H9 (cell line): ENCODE results near the gene FBXL15. TPM values are rescaled to one million over a fixed set of nuclear protein-coding genes. Genes with fewer than 3 reads are reported as not detected.

Source experiments
- DNase-seq: peaks from one replicate; pipeline ENCODE4 v3.0.0-alpha.2; 2017
- H2AFZ ChIP-seq: one replicate; pipeline ENCODE4 v1.6.1; 2013; ENCODE audit warnings: mild to moderate bottlenecking, low read length, control low read depth, moderate library complexity
- H2AK5ac ChIP-seq: 2 replicates; pipeline ENCODE4 v1.6.1; 2013; ENCODE audit warnings: low read length, control low read depth, mixed read lengths; ENCODE audit not compliant: insufficient read length
- H2BK120ac ChIP-seq: one replicate; pipeline ENCODE4 v1.6.1; 2013; ENCODE audit warnings: low read depth, mild to moderate bottlenecking, low read length, control low read depth, inconsistent platforms; ENCODE audit not compliant: poor library complexity, severe bottlenecking
- H2BK12ac ChIP-seq: 2 replicates; pipeline ENCODE4 v1.6.1; 2013; ENCODE audit warnings: low read length, control low read depth, mixed read lengths, low read depth; ENCODE audit not compliant: insufficient read length
- H2BK15ac ChIP-seq: 2 replicates; pipeline ENCODE4 v1.6.1; 2013; ENCODE audit warnings: low read depth, low read length, control low read depth
- H2BK20ac ChIP-seq: one replicate; pipeline ENCODE4 v1.6.1; 2013; ENCODE audit warnings: low read depth, mild to moderate bottlenecking, low read length, control low read depth, inconsistent platforms; ENCODE audit not compliant: poor library complexity, severe bottlenecking
- H2BK5ac ChIP-seq: 2 replicates; pipeline ENCODE4 v1.6.1; 2013; ENCODE audit warnings: low read length, control low read depth, mixed read lengths; ENCODE audit not compliant: insufficient read length
- H3K14ac ChIP-seq: 2 replicates; pipeline ENCODE4 v1.6.1; 2013; ENCODE audit warnings: low read length, control low read depth; ENCODE audit not compliant: insufficient read depth
- H3K18ac ChIP-seq: 2 replicates; pipeline ENCODE4 v1.6.1; 2013; ENCODE audit warnings: low read depth, mild to moderate bottlenecking, mixed read lengths, low read length, control low read depth; ENCODE audit not compliant: insufficient read length
- H3K23ac ChIP-seq: 2 replicates; pipeline ENCODE4 v1.6.1; 2013; ENCODE audit warnings: low read length, control low read depth, mixed read lengths, low read depth; ENCODE audit not compliant: insufficient read length
- H3K23me2 ChIP-seq: 2 replicates; pipeline ENCODE4 v1.6.1; 2013; ENCODE audit warnings: low read depth, mild to moderate bottlenecking, mixed read lengths, low read length, control low read depth; ENCODE audit not compliant: insufficient read length, poor library complexity, severe bottlenecking
- H3K27ac ChIP-seq: 2 replicates; pipeline ENCODE4 v1.5.1; 2013; ENCODE audit warnings: low read length, control low read depth, mixed read lengths, low read depth; ENCODE audit not compliant: insufficient read length
- H3K27me3 ChIP-seq: 2 replicates; pipeline ENCODE4 v1.6.1; 2013; ENCODE audit warnings: low read length, control low read depth, inconsistent platforms; ENCODE audit not compliant: insufficient read depth
- H3K4ac ChIP-seq: 2 replicates; pipeline ENCODE4 v1.6.1; 2013; ENCODE audit warnings: low read depth, mild to moderate bottlenecking, control low read depth, inconsistent platforms, low read length, moderate library complexity
- H3K4me1 ChIP-seq: 2 replicates; pipeline ENCODE4 v1.6.1; 2013; ENCODE audit warnings: low read length, control low read depth, inconsistent platforms; ENCODE audit not compliant: insufficient read depth
- H3K4me2 ChIP-seq: 2 replicates; pipeline ENCODE4 v1.6.1; 2013; ENCODE audit warnings: low read length, control low read depth, mixed read lengths; ENCODE audit not compliant: insufficient read length, insufficient read depth
- H3K56ac ChIP-seq: 2 replicates; pipeline ENCODE4 v1.6.1; 2013; ENCODE audit warnings: low read depth, mild to moderate bottlenecking, mixed read lengths, low read length, control low read depth; ENCODE audit not compliant: insufficient read length
- H3K79me1 ChIP-seq: 2 replicates; pipeline ENCODE4 v1.6.1; 2013; ENCODE audit warnings: low read depth, mild to moderate bottlenecking, moderate library complexity, low read length, control low read depth, inconsistent platforms; ENCODE audit not compliant: insufficient read depth, poor library complexity, severe bottlenecking
- H3K79me2 ChIP-seq: 2 replicates; pipeline ENCODE4 v1.6.1; 2013; ENCODE audit warnings: low read length, control low read depth, inconsistent platforms; ENCODE audit not compliant: insufficient read depth
- H3K9ac ChIP-seq: 2 replicates; pipeline ENCODE4 v1.6.1; 2013; ENCODE audit warnings: low read length, control low read depth, mixed read lengths; ENCODE audit not compliant: insufficient read length; ENCODE audit errors: extremely low read depth
- H3K9me3 ChIP-seq: one replicate; pipeline ENCODE4 v1.6.1; 2013; ENCODE audit warnings: low read depth, low read length, inconsistent platforms; ENCODE audit not compliant: control insufficient read depth
- H3T11ph ChIP-seq: one replicate; pipeline ENCODE4 v1.6.1; 2013; ENCODE audit warnings: mild to moderate bottlenecking, low read length, control low read depth, inconsistent platforms
- H4K20me1 ChIP-seq: one replicate; pipeline ENCODE4 v1.6.1; 2013; ENCODE audit not compliant: control insufficient read depth, insufficient read length, insufficient read depth
- H4K5ac ChIP-seq: 2 replicates; pipeline ENCODE4 v1.6.1; 2013; ENCODE audit warnings: low read depth, mild to moderate bottlenecking, mixed read lengths, low read length, control low read depth; ENCODE audit not compliant: insufficient read length
- H4K8ac ChIP-seq: replicated peaks from 2 replicates; pipeline ENCODE4 v1.6.1; 2013; ENCODE audit warnings: low read length, control low read depth, mixed read lengths, low read depth; ENCODE audit not compliant: insufficient read length
- H4K91ac ChIP-seq: 2 replicates; pipeline ENCODE4 v1.6.1; 2013; ENCODE audit warnings: low read depth, mild to moderate bottlenecking, moderate library complexity, mixed read lengths, low read length, control low read depth; ENCODE audit not compliant: insufficient read length
- H3K27ac Mint-ChIP-seq, 3 experiments: 2 replicates in 2 of 3; 3 replicates in 1 of 3; pipeline ENCODE4 v1.8.0; 2020 to 2021; ENCODE audit warnings: mixed read lengths in 3 of 3, mild to moderate bottlenecking in 1 of 3, moderate library complexity in 1 of 3
- H3K27me3 Mint-ChIP-seq: 2 replicates; pipeline ENCODE4 v1.8.0; 2021; ENCODE audit warnings: low read depth, mild to moderate bottlenecking, moderate library complexity, mixed read lengths
- H3K36me3 Mint-ChIP-seq, 3 experiments: 2 replicates in 2 of 3; 3 replicates in 1 of 3; pipeline ENCODE4 v1.8.0; 2020 to 2021; ENCODE audit warnings: low read depth in 3 of 3, mixed read lengths in 3 of 3; ENCODE audit not compliant: insufficient read depth in 1 of 3
- H3K4me1 Mint-ChIP-seq, 2 experiments: 2 replicates each; pipeline ENCODE4 v1.8.0; 2020; ENCODE audit warnings: mixed read lengths in 2 of 2
- H3K4me3 Mint-ChIP-seq, 2 experiments: 2 replicates in 1 of 2; 3 replicates in 1 of 2; pipeline ENCODE4 v1.8.0; 2020 to 2021; ENCODE audit warnings: mild to moderate bottlenecking in 2 of 2, mixed read lengths in 2 of 2, moderate library complexity in 1 of 2
- H3K9me3 Mint-ChIP-seq, 2 experiments: 2 replicates in 1 of 2; 3 replicates in 1 of 2; pipeline ENCODE4 v1.8.0; 2020; ENCODE audit warnings: mild to moderate bottlenecking in 2 of 2, mixed read lengths in 2 of 2, moderate library complexity in 1 of 2
- CTCF ChIP-seq: fragments of 200-600 bp; sonication (generic); conservative IDR thresholded peaks from 3 replicates; pipeline ENCODE4 v1.8.0; 2021; ENCODE audit warnings: antibody characterized with exemption, mild to moderate bottlenecking
- WGBS: extraction: QIAGEN DNeasy Blood & Tissue Kit; methylation state at CpG from one replicate; pipeline ENCODE4 v1.1.7; 2013; ENCODE audit warnings: missing lambda C conversion rate, low lambda C conversion rate, mixed read lengths; ENCODE audit not compliant: insufficient read length; ENCODE audit errors: extremely low coverage; 5-methylcytosine and 5-hydroxymethylcytosine counted together
- total RNA-seq: library from RNA; stranded (reverse); gene quantifications from 2 replicates; pipeline ENCODE4 v1.2.1, GENCODE V29; 2021

FBXL15 gene
- total RNA-seq, 1 experiment from 2014 or later, result 9.1 TPM

- H3K4ac ChIP-seq, result no peak overlapping the region
- H3K9me3 ChIP-seq, result no peaks in the 10 kb centered on the region
- H3K4me1 ChIP-seq, result no peaks in the 10 kb centered on the region
- Mint-ChIP-seq H3K9me3 (peaks cover 0 to 4% of the 10 kb centered on the region in 2 experiments; a peak in 1 of 5 replicates), H3K27ac (0 out of 7 replicates have a peak overlapping the region, but pooled peaks of 1 of the 3 experiments have one; percentile 27), H3K27me3 (peaks cover 56% of the 10 kb centered on the region), H3K36me3 (peaks cover 3 to 16% (median 9%) of the 10 kb centered on the region in 3 experiments; a peak in 5 of 7 replicates), H3K4me3 (no peak overlapping the region), H3K4me1 (peaks cover 11 to 14% of the 10 kb centered on the region in 2 experiments)
- H3K56ac ChIP-seq, result no peak overlapping the region
- H3K18ac ChIP-seq, result no peak overlapping the region
- no peak overlapping the region for H3K14ac ChIP-seq
- no peak overlapping the region for H2BK20ac ChIP-seq
- no peak overlapping the region for H2AFZ ChIP-seq
- peaks cover 21% of the 10 kb centered on the region; the same call in 1 of the 2 replicates for H3K27me3 ChIP-seq
- no CpG with 5 or more reads among the region's 19 CpGs for WGBS
- DNase-seq, result no peak
- no peak overlapping the region for H2BK12ac ChIP-seq
- no peak overlapping the region for H2BK5ac ChIP-seq
- no peak overlapping the region for H3K4me2 ChIP-seq
- H4K91ac ChIP-seq, result no peak overlapping the region
- H3K79me1 ChIP-seq, result no peaks in the 10 kb centered on the region
- TF ChIP-seq CTCF, result no peak
- H4K20me1 ChIP-seq, result peaks cover 2% of the 10 kb centered on the region
- H2AK5ac ChIP-seq, result no peak overlapping the region
- no peaks in the 10 kb centered on the region for H3K79me2 ChIP-seq
- H4K5ac ChIP-seq, result no peak overlapping the region
- H3K27ac ChIP-seq, result no peak overlapping the region
- no peaks in the 10 kb centered on the region for H3K23me2 ChIP-seq
- H2BK120ac ChIP-seq, result no peak overlapping the region
- no peak overlapping the region for H3K9ac ChIP-seq
- H3T11ph ChIP-seq, result no peak overlapping the region
- H2BK15ac ChIP-seq, result no peak overlapping the region
- H4K8ac ChIP-seq, result no peak overlapping the region
- no peak overlapping the region for H3K23ac ChIP-seq
Observed at GRCh38 chr10:102405108-102405571, 15.5 kb upstream of the FBXL15 start.
